ENCODE measurements around the gene RAD51.
A peak's percentile ranks its signal among the peaks of the same experiment; 100 is the strongest.
"Not testable (repeated sequence)": the region's sequence is repeated elsewhere in the genome, so short reads cannot be mapped to it uniquely, and the experiment has no call there.

Gene RAD51

GRCh38 chr15:40694688-40695468 lies at the start of gene RAD51:
Gene RAD51 (plus strand): TSS chr15:40695174. CDS start chr15:40698759, 3,585 bp downstream.
- H3K36me3 ChIP-seq (ENCODE audit: low read depth), result peaks cover 38% of the 10 kb centered on the region
- ATAC-seq (ENCODE audit: low read depth) (peak; percentile 91), DNase-seq (ENCODE audit: low spot score) (peak; percentile 97)
- H3K4me3 ChIP-seq (ENCODE audit: severe bottlenecking), result peak within 1 kb of the TSS; percentile 79
- TF ChIP-seq CTCF (IDR thresholded peaks at IDR 0.05; ENCODE audit: poor library complexity, severe bottlenecking), result peak; percentile 7
- no peaks in the 10 kb centered on the region for H3K27me3 ChIP-seq (ENCODE audit: insufficient read depth, poor library complexity, severe bottlenecking)
- H3K9me3 ChIP-seq (ENCODE audit: severe bottlenecking), result no peaks in the 10 kb centered on the region
- H3K4me1 ChIP-seq (ENCODE audit: insufficient read depth, poor library complexity, severe bottlenecking), result peaks cover 13% of the 10 kb centered on the region
- peak within 1 kb of the TSS; percentile 81 for H3K27ac ChIP-seq (ENCODE audit: poor library complexity, severe bottlenecking)

- H3K4me3 ChIP-seq (ENCODE audit: severe bottlenecking), result no peak overlapping the region
- DNase-seq (ENCODE audit: low spot score), result no peak
- H3K27ac ChIP-seq (ENCODE audit: poor library complexity, severe bottlenecking), result no peak overlapping the region
- ATAC-seq (ENCODE audit: low read depth), result no peak
- peaks cover 79% of the 10 kb centered on the region for H3K36me3 ChIP-seq (ENCODE audit: low read depth)
- no peaks in the 10 kb centered on the region for H3K27me3 ChIP-seq (ENCODE audit: insufficient read depth, poor library complexity, severe bottlenecking)
- H3K4me1 ChIP-seq (ENCODE audit: insufficient read depth, poor library complexity, severe bottlenecking), result no peaks in the 10 kb centered on the region
- no peak for TF ChIP-seq CTCF (IDR thresholded peaks at IDR 0.05; ENCODE audit: poor library complexity, severe bottlenecking)
- no peaks in the 10 kb centered on the region for H3K9me3 ChIP-seq (ENCODE audit: severe bottlenecking)
Observed at GRCh38 chr15:40647523-40647922, 47.5 kb upstream of the RAD51 start.

- H3K27ac ChIP-seq (ENCODE audit: poor library complexity, severe bottlenecking), result no peak overlapping the region
- no peak for TF ChIP-seq CTCF (IDR thresholded peaks at IDR 0.05; ENCODE audit: poor library complexity, severe bottlenecking)
- no peak for ATAC-seq (ENCODE audit: low read depth)
- H3K36me3 ChIP-seq (ENCODE audit: low read depth), result peaks cover 82% of the 10 kb centered on the region
- H3K9me3 ChIP-seq (ENCODE audit: severe bottlenecking), result no peaks in the 10 kb centered on the region
- H3K27me3 ChIP-seq (ENCODE audit: insufficient read depth, poor library complexity, severe bottlenecking), result no peaks in the 10 kb centered on the region
- DNase-seq (ENCODE audit: low spot score), result no peak
- no peak overlapping the region for H3K4me3 ChIP-seq (ENCODE audit: severe bottlenecking)
- H3K4me1 ChIP-seq (ENCODE audit: insufficient read depth, poor library complexity, severe bottlenecking), result no peaks in the 10 kb centered on the region
Observed at GRCh38 chr15:40650479-40650878, 44.5 kb upstream of the RAD51 start.

- DNase-seq (ENCODE audit: low spot score), result no peak
- Histone ChIP-seq H3K27ac (ENCODE audit: poor library complexity, severe bottlenecking) (no peak overlapping the region), H3K4me3 (ENCODE audit: severe bottlenecking) (no peak overlapping the region), H3K4me1 (ENCODE audit: insufficient read depth, poor library complexity, severe bottlenecking) (no peaks in the 10 kb centered on the region), H3K9me3 (ENCODE audit: severe bottlenecking) (no peaks in the 10 kb centered on the region), H3K27me3 (ENCODE audit: insufficient read depth, poor library complexity, severe bottlenecking) (no peaks in the 10 kb centered on the region), H3K36me3 (ENCODE audit: low read depth) (peaks cover 75% of the 10 kb centered on the region)
- no peak for ATAC-seq (ENCODE audit: low read depth)
- no peak for TF ChIP-seq CTCF (IDR thresholded peaks at IDR 0.05; ENCODE audit: poor library complexity, severe bottlenecking)
Observed at GRCh38 chr15:40660686-40661085, 34.3 kb upstream of the RAD51 start.

- Histone ChIP-seq H3K4me3 (ENCODE audit: severe bottlenecking) (no peak overlapping the region), H3K27me3 (ENCODE audit: insufficient read depth, poor library complexity, severe bottlenecking) (no peaks in the 10 kb centered on the region), H3K27ac (ENCODE audit: poor library complexity, severe bottlenecking) (no peak overlapping the region), H3K4me1 (ENCODE audit: insufficient read depth, poor library complexity, severe bottlenecking) (no peaks in the 10 kb centered on the region), H3K36me3 (ENCODE audit: low read depth) (peaks cover 46% of the 10 kb centered on the region), H3K9me3 (ENCODE audit: severe bottlenecking) (no peaks in the 10 kb centered on the region)
- no peak for TF ChIP-seq CTCF (IDR thresholded peaks at IDR 0.05; ENCODE audit: poor library complexity, severe bottlenecking)
- DNase-seq (ENCODE audit: low spot score) (no peak), ATAC-seq (ENCODE audit: low read depth) (no peak)
Observed at GRCh38 chr15:40664909-40665308, 30.1 kb upstream of the RAD51 start.

- H3K9me3 ChIP-seq (ENCODE audit: severe bottlenecking); H3K27ac ChIP-seq (ENCODE audit: poor library complexity, severe bottlenecking); ATAC-seq (ENCODE audit: low read depth); H3K4me1 ChIP-seq (ENCODE audit: insufficient read depth, poor library complexity, severe bottlenecking); DNase-seq (ENCODE audit: low spot score); H3K36me3 ChIP-seq (ENCODE audit: low read depth); H3K4me3 ChIP-seq (ENCODE audit: severe bottlenecking); H3K27me3 ChIP-seq (ENCODE audit: insufficient read depth, poor library complexity, severe bottlenecking): not testable (repeated sequence)
Observed at GRCh38 chr15:40676290-40676689, 18.7 kb upstream of the RAD51 start.

GRCh38 chr15:40676906-40677305 lies 18.1 kb upstream of the RAD51 start:
- not testable (repeated sequence) for ATAC-seq (ENCODE audit: low read depth); H3K27me3 ChIP-seq (ENCODE audit: insufficient read depth, poor library complexity, severe bottlenecking); H3K27ac ChIP-seq (ENCODE audit: poor library complexity, severe bottlenecking); DNase-seq (ENCODE audit: low spot score); H3K36me3 ChIP-seq (ENCODE audit: low read depth); H3K4me3 ChIP-seq (ENCODE audit: severe bottlenecking); H3K9me3 ChIP-seq (ENCODE audit: severe bottlenecking); H3K4me1 ChIP-seq (ENCODE audit: insufficient read depth, poor library complexity, severe bottlenecking)
